ENCODE measurements around the gene SLC46A2. TPM values are rescaled to one million over a fixed set of nuclear protein-coding genes. Genes with fewer than 3 reads are reported as not detected.

Gene SLC46A2
- total RNA-seq, 2 donors from 2014 or later: not detected

DNA sequence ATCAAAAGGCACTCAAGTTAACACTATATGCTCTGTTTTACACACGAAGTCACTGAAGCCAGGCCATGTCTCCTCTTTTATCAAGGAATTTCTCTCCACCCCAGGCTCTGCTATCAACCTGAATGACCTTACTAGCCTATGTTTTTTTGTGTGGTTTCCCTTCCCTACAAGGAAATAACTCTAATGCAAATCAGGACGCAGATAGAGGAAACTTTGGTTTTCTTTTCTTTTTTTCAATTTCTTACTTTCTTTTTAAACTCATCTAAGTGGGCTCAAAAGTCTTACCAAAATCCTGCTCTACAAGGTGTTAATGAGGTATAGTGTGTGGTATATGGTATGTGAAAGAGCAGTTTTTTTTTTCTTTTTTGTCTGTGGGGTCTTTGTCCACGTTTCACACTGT is 5.5 kb upstream of the SLC46A2 start:
- H3K27ac ChIP-seq (ENCODE audit: low read depth, low read length): no peak overlapping the region
- no peaks in the 10 kb centered on the region for H3K36me3 ChIP-seq (ENCODE audit: control insufficient read depth, insufficient read depth, low read length)
- no peak overlapping the region for H3K4me3 Mint-ChIP-seq
- DNase-seq: no peak
- no peak overlapping the region for H3K4me3 ChIP-seq (ENCODE audit: low read length)
- no peak overlapping the region for H3K27ac Mint-ChIP-seq
- H3K36me3 Mint-ChIP-seq (ENCODE audit: low read depth): no peaks in the 10 kb centered on the region
- H3K9ac ChIP-seq (ENCODE audit: extremely low read depth, low read length, poor library complexity, severe bottlenecking): no peak overlapping the region
- TF ChIP-seq, protein P1, sequence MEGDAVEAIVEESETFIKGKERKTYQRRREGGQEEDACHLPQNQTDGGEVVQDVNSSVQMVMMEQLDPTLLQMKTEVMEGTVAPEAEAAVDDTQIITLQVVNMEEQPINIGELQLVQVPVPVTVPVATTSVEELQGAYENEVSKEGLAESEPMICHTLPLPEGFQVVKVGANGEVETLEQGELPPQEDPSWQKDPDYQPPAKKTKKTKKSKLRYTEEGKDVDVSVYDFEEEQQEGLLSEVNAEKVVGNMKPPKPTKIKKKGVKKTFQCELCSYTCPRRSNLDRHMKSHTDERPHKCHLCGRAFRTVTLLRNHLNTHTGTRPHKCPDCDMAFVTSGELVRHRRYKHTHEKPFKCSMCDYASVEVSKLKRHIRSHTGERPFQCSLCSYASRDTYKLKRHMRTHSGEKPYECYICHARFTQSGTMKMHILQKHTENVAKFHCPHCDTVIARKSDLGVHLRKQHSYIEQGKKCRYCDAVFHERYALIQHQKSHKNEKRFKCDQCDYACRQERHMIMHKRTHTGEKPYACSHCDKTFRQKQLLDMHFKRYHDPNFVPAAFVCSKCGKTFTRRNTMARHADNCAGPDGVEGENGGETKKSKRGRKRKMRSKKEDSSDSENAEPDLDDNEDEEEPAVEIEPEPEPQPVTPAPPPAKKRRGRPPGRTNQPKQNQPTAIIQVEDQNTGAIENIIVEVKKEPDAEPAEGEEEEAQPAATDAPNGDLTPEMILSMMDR (conservative IDR thresholded peaks at IDR 0.05): no peak
- peaks cover 53% of the 10 kb centered on the region for H3K27me3 Mint-ChIP-seq (ENCODE audit: insufficient read depth)
- H3K9me3 ChIP-seq (ENCODE audit: control insufficient read depth, low read length): no peaks in the 10 kb centered on the region
- no peaks in the 10 kb centered on the region for H3K4me1 Mint-ChIP-seq
- 71 to 75% methylated on average over 1 to 3 of the region's 3 CpGs for WGBS, 2 experiments (ENCODE audit: insufficient coverage in 1 of 2, insufficient read length in 1 of 2)
- H3K4me1 ChIP-seq (ENCODE audit: control insufficient read depth, insufficient read depth, low read length): no peaks in the 10 kb centered on the region
- H3K27me3 ChIP-seq (ENCODE audit: control insufficient read depth, insufficient read depth, low read length, poor library complexity, severe bottlenecking): peaks cover 27% of the 10 kb centered on the region
- H3K9me3 Mint-ChIP-seq: no peaks in the 10 kb centered on the region

DNA sequence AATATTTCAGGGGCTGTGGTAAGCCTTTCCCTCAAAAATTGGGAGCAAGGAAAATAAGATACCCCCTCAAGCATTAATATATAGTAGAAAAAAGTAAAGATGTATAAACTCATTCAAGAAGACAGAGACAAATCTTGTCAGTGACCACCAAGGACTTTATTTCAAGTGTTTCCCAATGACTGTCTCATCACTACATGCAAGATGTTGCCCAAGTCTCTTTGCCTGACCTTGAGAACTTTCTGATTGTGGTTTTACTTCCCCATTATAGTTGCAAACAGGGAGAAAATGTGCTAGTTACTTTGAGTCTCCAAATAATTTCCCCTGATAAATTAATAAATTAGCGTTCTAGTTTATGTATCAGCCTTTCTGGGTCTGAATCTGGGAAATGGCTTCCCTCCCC is 4.0 kb upstream of the SLC46A2 start:
- peaks cover 61% of the 10 kb centered on the region for H3K27me3 Mint-ChIP-seq (ENCODE audit: insufficient read depth)
- 90 to 100% methylated on average over 1 of the region's 1 CpG for WGBS, 2 experiments (ENCODE audit: insufficient coverage in 1 of 2, insufficient read length in 1 of 2)
- no peak for DNase-seq
- no peaks in the 10 kb centered on the region for H3K4me1 ChIP-seq (ENCODE audit: control insufficient read depth, insufficient read depth, low read length)
- H3K27ac ChIP-seq (ENCODE audit: low read depth, low read length): no peak overlapping the region
- no peaks in the 10 kb centered on the region for H3K9me3 Mint-ChIP-seq
- H3K4me3 Mint-ChIP-seq: no peak overlapping the region
- no peak overlapping the region for H3K4me3 ChIP-seq (ENCODE audit: low read length)
- H3K27ac Mint-ChIP-seq: no peak overlapping the region
- no peaks in the 10 kb centered on the region for H3K36me3 ChIP-seq (ENCODE audit: control insufficient read depth, insufficient read depth, low read length)
- peaks cover 29% of the 10 kb centered on the region for H3K27me3 ChIP-seq (ENCODE audit: control insufficient read depth, insufficient read depth, low read length, poor library complexity, severe bottlenecking)
- H3K36me3 Mint-ChIP-seq (ENCODE audit: low read depth): no peaks in the 10 kb centered on the region
- TF ChIP-seq, protein P1 (conservative IDR thresholded peaks at IDR 0.05): no peak
- no peak overlapping the region for H3K9ac ChIP-seq (ENCODE audit: extremely low read depth, low read length, poor library complexity, severe bottlenecking)
- no peaks in the 10 kb centered on the region for H3K9me3 ChIP-seq (ENCODE audit: control insufficient read depth, low read length)
- H3K4me1 Mint-ChIP-seq: peaks cover 4% of the 10 kb centered on the region

DNA sequence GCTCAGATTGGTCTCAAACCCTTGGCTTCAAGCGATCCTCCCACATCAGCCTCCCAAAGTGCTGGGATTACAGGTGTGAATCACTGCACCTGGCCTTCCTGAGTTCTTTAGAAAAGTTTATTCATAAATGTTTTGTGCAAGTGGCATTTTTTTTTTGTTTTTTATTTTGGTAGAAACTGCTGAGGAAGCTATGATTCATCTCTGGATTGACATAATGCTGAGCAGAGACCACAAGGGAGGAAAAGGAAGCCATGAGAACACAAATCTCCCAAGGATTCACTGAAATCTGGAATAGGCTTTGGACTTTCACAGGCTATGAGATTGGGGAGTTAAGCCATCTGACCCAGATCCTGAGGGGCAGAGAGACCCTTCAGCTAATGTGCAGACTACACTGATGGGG is 3.4 kb upstream of the SLC46A2 start:
- Histone ChIP-seq H3K4me3 (ENCODE audit: low read length) (no peak overlapping the region), H3K4me1 (ENCODE audit: control insufficient read depth, insufficient read depth, low read length) (no peaks in the 10 kb centered on the region), H3K36me3 (ENCODE audit: control insufficient read depth, insufficient read depth, low read length) (no peaks in the 10 kb centered on the region), H3K9ac (ENCODE audit: extremely low read depth, low read length, poor library complexity, severe bottlenecking) (no peak overlapping the region), H3K27me3 (ENCODE audit: control insufficient read depth, insufficient read depth, low read length, poor library complexity, severe bottlenecking) (peaks cover 33% of the 10 kb centered on the region), H3K27ac (ENCODE audit: low read depth, low read length) (no peak overlapping the region), H3K9me3 (ENCODE audit: control insufficient read depth, low read length) (no peaks in the 10 kb centered on the region)
- WGBS, 2 experiments (ENCODE audit: insufficient coverage in 1 of 2, insufficient read length in 1 of 2): 87 to 100% methylated on average over 1 of the region's 1 CpG
- peaks cover 4% of the 10 kb centered on the region for H3K4me1 Mint-ChIP-seq
- TF ChIP-seq, protein P1 (conservative IDR thresholded peaks at IDR 0.05): no peak
- peaks cover 65% of the 10 kb centered on the region for H3K27me3 Mint-ChIP-seq (ENCODE audit: insufficient read depth)
- no peaks in the 10 kb centered on the region for H3K9me3 Mint-ChIP-seq
- no peak overlapping the region for H3K4me3 Mint-ChIP-seq
- no peak for DNase-seq
- H3K36me3 Mint-ChIP-seq (ENCODE audit: low read depth): no peaks in the 10 kb centered on the region
- H3K27ac Mint-ChIP-seq: no peak overlapping the region
